A673 (cell line): ENCODE results near the gene MAMDC4. TPM values are rescaled to one million over a fixed set of nuclear protein-coding genes. Genes with fewer than 3 reads are reported as not detected.

Experiments
- BruUV-seq: library from RNA; stranded (reverse); fragments of 400-500 nt; replicated peaks from 2 replicates; lab custom pipeline; 2021; lab: Mats Ljungman, UMichigan
- CTCF ChIA-PET: fragments of 300-600 bp; sonication (Branson Sonifier 250); formaldehyde crosslinking; loops from one replicate; lab custom pipeline; 2022; ENCODE audit warnings: antibody characterized with exemption; lab: Charles Lee
- POLR2A ChIA-PET: fragments of 300-600 bp; sonication (Branson Sonifier 250); formaldehyde crosslinking; loops from one replicate; lab custom pipeline; 2022; ENCODE audit warnings: antibody characterized with exemption; ENCODE audit not compliant: low non-redundant PET; lab: Charles Lee
- DNase-seq: peaks from one replicate; pipeline ENCODE4 v3.0.0-alpha.2; 2015; ENCODE audit warnings: low spot score
- H3K27ac ChIP-seq: fragments of 200-600 bp; sonication (generic); 2 replicates; pipeline ENCODE4 v1.5.1; 2016; ENCODE audit warnings: mixed run types, low read depth, mild to moderate bottlenecking, mixed read lengths, antibody characterized with exemption, low read length; ENCODE audit not compliant: poor library complexity, severe bottlenecking
- H3K27me3 ChIP-seq: fragments of 200-600 bp; sonication (generic); replicated peaks from 2 replicates; pipeline ENCODE4 v1.6.1; 2017; ENCODE audit warnings: mixed run types, low read depth, mild to moderate bottlenecking, mixed read lengths, antibody characterized with exemption, low read length; ENCODE audit not compliant: insufficient read depth, poor library complexity
- H3K36me3 ChIP-seq: fragments of 200-600 bp; sonication (generic); 2 replicates; pipeline ENCODE4 v1.6.1; 2016; ENCODE audit warnings: mixed run types, mild to moderate bottlenecking, mixed read lengths, antibody characterized with exemption, low read length; ENCODE audit not compliant: insufficient read depth, poor library complexity, severe bottlenecking
- H3K4me1 ChIP-seq: fragments of 200-600 bp; sonication (generic); 2 replicates; pipeline ENCODE4 v1.6.1; 2017; ENCODE audit warnings: mixed run types, mild to moderate bottlenecking, mixed read lengths, antibody characterized with exemption, low read length; ENCODE audit not compliant: insufficient read depth, poor library complexity, severe bottlenecking
- H3K4me3 ChIP-seq: fragments of 200-600 bp; sonication (generic); 2 replicates; pipeline ENCODE4 v1.5.1; 2016; ENCODE audit warnings: low read depth, mixed run types, mild to moderate bottlenecking, mixed read lengths, low read length; ENCODE audit not compliant: poor library complexity, severe bottlenecking
- H3K9me3 ChIP-seq: fragments of 200-600 bp; sonication (generic); 2 replicates; pipeline ENCODE4 v1.6.1; 2016; ENCODE audit warnings: mixed run types, low read depth, mild to moderate bottlenecking, mixed read lengths, antibody characterized with exemption, low read length; ENCODE audit not compliant: poor library complexity, severe bottlenecking
- CTCF ChIP-seq: fragments of 300-800, 200-600 bp; sonication (generic); conservative IDR thresholded peaks from 2 replicates; pipeline ENCODE4 v1.5.1; 2017; ENCODE audit warnings: low read depth, mild to moderate bottlenecking, antibody characterized with exemption, low read length, moderate library complexity, mixed read lengths
- EZH2 ChIP-seq: fragments of 200-600 bp; sonication (generic); IDR thresholded peaks from 2 replicates; pipeline ENCODE4 v1.6.1; 2017; ENCODE audit warnings: borderline replicate concordance, low read depth, mild to moderate bottlenecking, mixed read lengths, antibody characterized with exemption, low read length; ENCODE audit not compliant: poor library complexity, severe bottlenecking
- intact Hi-C: fragments of 100-400 bp; cut with micrococcal nuclease; formaldehyde crosslinking; loops from one replicate; pipeline ENCODE4 v1.10.0; 2022; ENCODE audit not compliant: unreplicated experiment
- total RNA-seq: library from RNA; stranded (reverse); gene quantifications from 2 replicates; pipeline ENCODE4 v1.2.3, GENCODE V29; 2021

Gene MAMDC4
- total RNA-seq, 1 experiment from 2014 or later: 7.9 TPM

- Histone ChIP-seq H3K27me3 (no peaks in the 10 kb centered on the region), H3K27ac (no peak overlapping the region), H3K4me1 (peaks cover 9% of the 10 kb centered on the region), H3K9me3 (no peaks in the 10 kb centered on the region), H3K36me3 (no peaks in the 10 kb centered on the region), H3K4me3 (no peak overlapping the region)
- intact Hi-C loops: no loop called here
- ChIA-PET CTCF (no interaction called here), POLR2A (no interaction called here)
- TF ChIP-seq EZH2: no peak
- TF ChIP-seq CTCF: no peak
- no TSS peak for BruUV-seq
- DNase-seq: no peak
Observed at GRCh38 chr9:136852664-136853595, 784 bp downstream of the MAMDC4 start.

DNA sequence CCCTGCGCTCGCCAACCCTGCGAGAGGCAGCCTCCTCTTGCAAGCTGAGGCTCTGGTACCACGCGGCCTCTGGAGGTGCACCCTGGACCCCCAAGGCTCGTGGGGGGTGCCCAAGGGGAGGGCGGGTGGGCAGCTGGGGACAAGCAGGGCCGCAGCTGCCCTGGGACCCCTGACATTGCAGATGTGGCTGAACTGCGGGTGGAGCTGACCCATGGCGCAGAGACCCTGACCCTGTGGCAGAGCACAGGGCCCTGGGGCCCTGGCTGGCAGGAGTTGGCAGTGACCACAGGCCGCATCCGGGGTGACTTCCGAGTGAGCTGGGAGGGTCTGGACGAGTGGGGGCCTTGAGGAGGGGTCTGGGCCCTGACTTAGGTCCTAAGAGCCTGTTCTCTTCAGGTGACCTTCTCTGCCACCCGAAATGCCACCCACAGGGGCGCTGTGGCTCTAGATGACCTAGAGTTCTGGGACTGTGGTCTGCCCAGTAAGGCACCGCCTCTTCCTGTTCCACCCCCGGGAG, 1.5 kb downstream of the MAMDC4 start:
- Histone ChIP-seq H3K27me3 (no peaks in the 10 kb centered on the region), H3K4me3 (no peak overlapping the region), H3K27ac (no peak overlapping the region), H3K9me3 (no peaks in the 10 kb centered on the region), H3K4me1 (peaks cover 9% of the 10 kb centered on the region), H3K36me3 (no peaks in the 10 kb centered on the region)
- intact Hi-C loops: no loop called here
- TF ChIP-seq EZH2 (no peak), CTCF (no peak)
- no peak for DNase-seq
- POLR2A ChIA-PET: no interaction called here
- CTCF ChIA-PET: no interaction called here
- BruUV-seq: no TSS peak

GRCh38 chr9:136854113-136854841, 2.1 kb downstream of the MAMDC4 start:
- peaks cover 9% of the 10 kb centered on the region for H3K4me1 ChIP-seq
- no peaks in the 10 kb centered on the region for H3K9me3 ChIP-seq
- H3K36me3 ChIP-seq: no peaks in the 10 kb centered on the region
- H3K27me3 ChIP-seq: no peaks in the 10 kb centered on the region
- BruUV-seq: no TSS peak
- POLR2A ChIA-PET: no interaction called here
- no peak overlapping the region for H3K4me3 ChIP-seq
- no peak overlapping the region for H3K27ac ChIP-seq
- TF ChIP-seq EZH2 (no peak), CTCF (no peak)
- DNase-seq: no peak
- intact Hi-C loops: no loop called here
- CTCF ChIA-PET: no interaction called here
